ENCODE measurements around the gene SDC3. TPM values are rescaled to one million over a fixed set of nuclear protein-coding genes. Genes with fewer than 3 reads are reported as not detected.

The SDC3 gene
- total RNA-seq, 4 donors from 2014 or later: 2.9 to 11.6 (median 5.1) TPM

- intact Hi-C loops (cut with DNase I): no loop called here
- DNase-seq: no peak
- TF ChIP-seq CTCF (IDR thresholded peaks at IDR 0.05) (no peak), POLR2A (IDR thresholded peaks at IDR 0.05) (no peak)
- H3K27me3 ChIP-seq: no peaks in the 10 kb centered on the region
- H3K9me3 ChIP-seq: no peaks in the 10 kb centered on the region
- WGBS, 2 donors: 39 to 48% methylated on average over 4 of the region's 4 CpGs
- peak overlapping the region in 1 of 4 donors; percentile 11 for H3K27ac ChIP-seq
- H3K4me1 ChIP-seq: peaks cover 0 to 21% (median 0%) of the 10 kb centered on the region in 3 donors
- peaks cover 14 to 82% (median 29%) of the 10 kb centered on the region in 3 donors for H3K36me3 ChIP-seq
- no peak overlapping the region for H3K4me3 ChIP-seq
Observed at GRCh38 chr1:30933874-30934252, 25.3 kb upstream of the SDC3 start.

GRCh38 chr1:30930631-30931173, 22.1 kb upstream of the SDC3 start:
- H3K27ac ChIP-seq: no peak overlapping the region
- H3K4me1 ChIP-seq: peaks cover 0 to 21% (median 0%) of the 10 kb centered on the region in 3 donors
- intact Hi-C loops (cut with DNase I): no loop called here
- H3K4me3 ChIP-seq: no peak overlapping the region
- no peaks in the 10 kb centered on the region for H3K27me3 ChIP-seq
- TF ChIP-seq CTCF (IDR thresholded peaks at IDR 0.05): no peak
- no peaks in the 10 kb centered on the region for H3K9me3 ChIP-seq
- WGBS, 2 donors: 71 to 83% methylated on average over 2 to 6 of the region's 6 CpGs
- peaks cover 5 to 54% (median 10%) of the 10 kb centered on the region in 3 donors for H3K36me3 ChIP-seq
- DNase-seq: no peak

- Histone ChIP-seq H3K4me3 (no peak overlapping the region), H3K27ac (peak overlapping the region in 1 of 4 donors; percentile 13), H3K4me1 (peaks cover 0 to 17% (median 0%) of the 10 kb centered on the region in 3 donors), H3K36me3 (peaks cover 5 to 48% (median 10%) of the 10 kb centered on the region in 3 donors), H3K27me3 (no peaks in the 10 kb centered on the region), H3K9me3 (no peaks in the 10 kb centered on the region)
- WGBS, 2 donors: 78 to 86% methylated on average over 6 to 8 of the region's 8 CpGs
- intact Hi-C loops (cut with DNase I): no loop called here
- no peak for DNase-seq
- TF ChIP-seq POLR2A (IDR thresholded peaks at IDR 0.05) (no peak), CTCF (IDR thresholded peaks at IDR 0.05) (no peak)
Observed at GRCh38 chr1:30929944-30930525, 21.5 kb upstream of the SDC3 start.

- H3K27me3 ChIP-seq: no peaks in the 10 kb centered on the region
- DNase-seq: no peak
- no peak overlapping the region for H3K4me3 ChIP-seq
- H3K4me1 ChIP-seq: peaks cover 0 to 10% (median 0%) of the 10 kb centered on the region in 3 donors
- 40 to 51% methylated on average over 1 to 6 of the region's 6 CpGs for WGBS, 2 donors
- intact Hi-C loops (cut with DNase I): no loop called here
- no peaks in the 10 kb centered on the region for H3K9me3 ChIP-seq
- H3K36me3 ChIP-seq: peaks cover 5 to 41% (median 6%) of the 10 kb centered on the region in 3 donors
- TF ChIP-seq POLR2A (IDR thresholded peaks at IDR 0.05) (no peak), CTCF (IDR thresholded peaks at IDR 0.05) (peak; percentile 22 to 73 (median 60))
- H3K27ac ChIP-seq: peak overlapping the region in 1 of 4 donors; percentile 13
Observed at GRCh38 chr1:30929135-30929889, 20.8 kb upstream of the SDC3 start.

GRCh38 chr1:30928789-30929134, 20.2 kb upstream of the SDC3 start:
- Histone ChIP-seq H3K4me3 (no peak overlapping the region), H3K9me3 (no peaks in the 10 kb centered on the region), H3K36me3 (peaks cover 3 to 35% (median 5%) of the 10 kb centered on the region in 3 donors), H3K27ac (no peak overlapping the region), H3K27me3 (no peaks in the 10 kb centered on the region), H3K4me1 (peaks cover 0 to 4% (median 0%) of the 10 kb centered on the region in 3 donors)
- no peak for DNase-seq
- 86 to 90% methylated on average over 2 of the region's 2 CpGs for WGBS, 2 donors
- TF ChIP-seq POLR2A (IDR thresholded peaks at IDR 0.05) (no peak), CTCF (IDR thresholded peaks at IDR 0.05) (no peak)
- intact Hi-C loops (cut with DNase I): no loop called here
